ENCODE results near the gene KLHL10. TPM values are rescaled to one million over a fixed set of nuclear protein-coding genes. Genes with fewer than 3 reads are reported as not detected.

Gene KLHL10
- total and polyA plus RNA-seq, 2 of the 13 experiments (the other 11 are each of a cell fraction or from before 2014, with no cell fraction given) = 0.04 to 0.08 TPM

GRCh38 chr17:41801374-41802271 lies 36.0 kb upstream of the KLHL10 start (continued):
- TF ChIP-seq ZBTB37 (CRISPR knock-in tag; IDR thresholded peaks at IDR 0.05) = 0 out of 2 replicates have a peak, but pooled peaks have one; percentile 19
- TF ChIP-seq, protein P1, sequence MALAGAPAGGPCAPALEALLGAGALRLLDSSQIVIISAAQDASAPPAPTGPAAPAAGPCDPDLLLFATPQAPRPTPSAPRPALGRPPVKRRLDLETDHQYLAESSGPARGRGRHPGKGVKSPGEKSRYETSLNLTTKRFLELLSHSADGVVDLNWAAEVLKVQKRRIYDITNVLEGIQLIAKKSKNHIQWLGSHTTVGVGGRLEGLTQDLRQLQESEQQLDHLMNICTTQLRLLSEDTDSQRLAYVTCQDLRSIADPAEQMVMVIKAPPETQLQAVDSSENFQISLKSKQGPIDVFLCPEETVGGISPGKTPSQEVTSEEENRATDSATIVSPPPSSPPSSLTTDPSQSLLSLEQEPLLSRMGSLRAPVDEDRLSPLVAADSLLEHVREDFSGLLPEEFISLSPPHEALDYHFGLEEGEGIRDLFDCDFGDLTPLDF (CRISPR knock-in tag; IDR thresholded peaks at IDR 0.05) = no peak; the same call in 1 of the 2 replicates
- TF ChIP-seq MYPOP (CRISPR knock-in tag; IDR thresholded peaks at IDR 0.05) = 0 out of 2 replicates have a peak, but pooled peaks have one; percentile 28
- no peak for TF ChIP-seq ZNF564 (CRISPR knock-in tag; IDR thresholded peaks at IDR 0.05)
- no peak for TF ChIP-seq PAF1 (CRISPR knock-in tag; IDR thresholded peaks at IDR 0.05)
- TF ChIP-seq, protein P2, sequence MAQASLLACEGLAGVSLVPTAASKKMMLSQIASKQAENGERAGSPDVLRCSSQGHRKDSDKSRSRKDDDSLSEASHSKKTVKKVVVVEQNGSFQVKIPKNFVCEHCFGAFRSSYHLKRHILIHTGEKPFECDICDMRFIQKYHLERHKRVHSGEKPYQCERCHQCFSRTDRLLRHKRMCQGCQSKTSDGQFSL (CRISPR knock-in tag; IDR thresholded peaks at IDR 0.05) = peak; percentile 27; the same call in 1 of the 2 replicates
- peak; percentile 81; the same call in 1 of the 2 replicates for TF ChIP-seq ZBTB46 (CRISPR knock-in tag; IDR thresholded peaks at IDR 0.05; ENCODE audit: borderline replicate concordance)
- TF ChIP-seq, protein P3, sequence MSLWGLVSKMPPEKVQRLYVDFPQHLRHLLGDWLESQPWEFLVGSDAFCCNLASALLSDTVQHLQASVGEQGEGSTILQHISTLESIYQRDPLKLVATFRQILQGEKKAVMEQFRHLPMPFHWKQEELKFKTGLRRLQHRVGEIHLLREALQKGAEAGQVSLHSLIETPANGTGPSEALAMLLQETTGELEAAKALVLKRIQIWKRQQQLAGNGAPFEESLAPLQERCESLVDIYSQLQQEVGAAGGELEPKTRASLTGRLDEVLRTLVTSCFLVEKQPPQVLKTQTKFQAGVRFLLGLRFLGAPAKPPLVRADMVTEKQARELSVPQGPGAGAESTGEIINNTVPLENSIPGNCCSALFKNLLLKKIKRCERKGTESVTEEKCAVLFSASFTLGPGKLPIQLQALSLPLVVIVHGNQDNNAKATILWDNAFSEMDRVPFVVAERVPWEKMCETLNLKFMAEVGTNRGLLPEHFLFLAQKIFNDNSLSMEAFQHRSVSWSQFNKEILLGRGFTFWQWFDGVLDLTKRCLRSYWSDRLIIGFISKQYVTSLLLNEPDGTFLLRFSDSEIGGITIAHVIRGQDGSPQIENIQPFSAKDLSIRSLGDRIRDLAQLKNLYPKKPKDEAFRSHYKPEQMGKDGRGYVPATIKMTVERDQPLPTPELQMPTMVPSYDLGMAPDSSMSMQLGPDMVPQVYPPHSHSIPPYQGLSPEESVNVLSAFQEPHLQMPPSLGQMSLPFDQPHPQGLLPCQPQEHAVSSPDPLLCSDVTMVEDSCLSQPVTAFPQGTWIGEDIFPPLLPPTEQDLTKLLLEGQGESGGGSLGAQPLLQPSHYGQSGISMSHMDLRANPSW (CRISPR knock-in tag; IDR thresholded peaks at IDR 0.05; ENCODE audit: borderline replicate concordance) = no peak
- TF ChIP-seq, protein P4, sequence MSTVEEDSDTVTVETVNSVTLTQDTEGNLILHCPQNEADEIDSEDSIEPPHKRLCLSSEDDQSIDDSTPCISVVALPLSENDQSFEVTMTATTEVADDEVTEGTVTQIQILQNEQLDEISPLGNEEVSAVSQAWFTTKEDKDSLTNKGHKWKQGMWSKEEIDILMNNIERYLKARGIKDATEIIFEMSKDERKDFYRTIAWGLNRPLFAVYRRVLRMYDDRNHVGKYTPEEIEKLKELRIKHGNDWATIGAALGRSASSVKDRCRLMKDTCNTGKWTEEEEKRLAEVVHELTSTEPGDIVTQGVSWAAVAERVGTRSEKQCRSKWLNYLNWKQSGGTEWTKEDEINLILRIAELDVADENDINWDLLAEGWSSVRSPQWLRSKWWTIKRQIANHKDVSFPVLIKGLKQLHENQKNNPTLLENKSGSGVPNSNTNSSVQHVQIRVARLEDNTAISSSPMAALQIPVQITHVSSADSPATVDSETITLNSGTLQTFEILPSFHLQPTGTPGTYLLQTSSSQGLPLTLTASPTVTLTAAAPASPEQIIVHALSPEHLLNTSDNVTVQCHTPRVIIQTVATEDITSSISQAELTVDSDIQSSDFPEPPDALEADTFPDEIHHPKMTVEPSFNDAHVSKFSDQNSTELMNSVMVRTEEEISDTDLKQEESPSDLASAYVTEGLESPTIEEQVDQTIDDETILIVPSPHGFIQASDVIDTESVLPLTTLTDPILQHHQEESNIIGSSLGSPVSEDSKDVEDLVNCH (CRISPR knock-in tag; IDR thresholded peaks at IDR 0.05) = no peak
- TF ChIP-seq SP4 (CRISPR knock-in tag; IDR thresholded peaks at IDR 0.05) = no peak
- no peak for TF ChIP-seq FOXK2 (IDR thresholded peaks at IDR 0.05)
- TF ChIP-seq, protein P5, sequence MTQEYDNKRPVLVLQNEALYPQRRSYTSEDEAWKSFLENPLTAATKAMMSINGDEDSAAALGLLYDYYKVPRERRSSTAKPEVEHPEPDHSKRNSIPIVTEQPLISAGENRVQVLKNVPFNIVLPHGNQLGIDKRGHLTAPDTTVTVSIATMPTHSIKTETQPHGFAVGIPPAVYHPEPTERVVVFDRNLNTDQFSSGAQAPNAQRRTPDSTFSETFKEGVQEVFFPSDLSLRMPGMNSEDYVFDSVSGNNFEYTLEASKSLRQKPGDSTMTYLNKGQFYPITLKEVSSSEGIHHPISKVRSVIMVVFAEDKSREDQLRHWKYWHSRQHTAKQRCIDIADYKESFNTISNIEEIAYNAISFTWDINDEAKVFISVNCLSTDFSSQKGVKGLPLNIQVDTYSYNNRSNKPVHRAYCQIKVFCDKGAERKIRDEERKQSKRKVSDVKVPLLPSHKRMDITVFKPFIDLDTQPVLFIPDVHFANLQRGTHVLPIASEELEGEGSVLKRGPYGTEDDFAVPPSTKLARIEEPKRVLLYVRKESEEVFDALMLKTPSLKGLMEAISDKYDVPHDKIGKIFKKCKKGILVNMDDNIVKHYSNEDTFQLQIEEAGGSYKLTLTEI (CRISPR knock-in tag; conservative IDR thresholded peaks at IDR 0.05) = no peak
- TF ChIP-seq ZNF382 (CRISPR knock-in tag; IDR thresholded peaks at IDR 0.05; ENCODE audit: borderline replicate concordance) = no peak
